HG02840 (cell line): ENCODE measurements around the gene OR1F1.
"Not testable (repeated sequence)": the region's sequence is repeated elsewhere in the genome, so short reads cannot be mapped to it uniquely, and the experiment has no call there.

Experiments
- ATAC-seq: cut with Tn5 transposase; IDR thresholded peaks from one replicate; pipeline ENCODE4 v1.9.1; 2021; ENCODE audit warnings: mild to moderate bottlenecking, moderate library complexity, moderate number of reproducible peaks; ENCODE audit not compliant: unreplicated experiment, low FRiP score

Gene OR1F1

GRCh38 chr16:3150346-3151218, 37.4 kb upstream of the OR1F1 start:
- peak; percentile 72 for ATAC-seq

- ATAC-seq, result no peak
These were observed 36.1 kb upstream of the OR1F1 start for GRCh38 chr16:3152027-3152276.

GRCh38 chr16:3152277-3152990, 35.6 kb upstream of the OR1F1 start:
- ATAC-seq, result no peak

- no peak for ATAC-seq
These were observed 35.0 kb upstream of the OR1F1 start for GRCh38 chr16:3152991-3153368.

- ATAC-seq, result no peak
These were observed 32.8 kb upstream of the OR1F1 start for GRCh38 chr16:3155181-3155580.

GRCh38 chr16:3155972-3156371, 32.0 kb upstream of the OR1F1 start:
- ATAC-seq, result no peak

GRCh38 chr16:3157229-3158025, 30.6 kb upstream of the OR1F1 start:
- no peak for ATAC-seq

GRCh38 chr16:3158026-3158509, 29.9 kb upstream of the OR1F1 start:
- ATAC-seq, result no peak

GRCh38 chr16:3158510-3159314, 29.3 kb upstream of the OR1F1 start:
- ATAC-seq, result no peak

- no peak for ATAC-seq
These were observed 26.6 kb upstream of the OR1F1 start for GRCh38 chr16:3161235-3162018.

GRCh38 chr16:3164121-3164991, 23.6 kb upstream of the OR1F1 start:
- no peak for ATAC-seq

GRCh38 chr16:3165111-3165822, 22.7 kb upstream of the OR1F1 start:
- no peak for ATAC-seq

- ATAC-seq, result no peak
These were observed 21.5 kb upstream of the OR1F1 start for GRCh38 chr16:3166505-3166886.

GRCh38 chr16:3168729-3169128, 19.3 kb upstream of the OR1F1 start:
- ATAC-seq, result not testable (repeated sequence)

- no peak for ATAC-seq
These were observed 17.4 kb upstream of the OR1F1 start for GRCh38 chr16:3170440-3171180.

- no peak for ATAC-seq
These were observed 16.7 kb upstream of the OR1F1 start for GRCh38 chr16:3171181-3171854.
